H9 (cell line): Measurements from ENCODE around the gene ZNF286A. TPM values are rescaled to one million over a fixed set of nuclear protein-coding genes. Genes with fewer than 3 reads are reported as not detected.

Experiments
- DNase-seq: peaks from one replicate; pipeline ENCODE4 v3.0.0-alpha.2; 2017
- H2AFZ ChIP-seq: one replicate; pipeline ENCODE4 v1.6.1; 2013; ENCODE audit warnings: mild to moderate bottlenecking, low read length, control low read depth, moderate library complexity
- H2AK5ac ChIP-seq: 2 replicates; pipeline ENCODE4 v1.6.1; 2013; ENCODE audit warnings: low read length, control low read depth, mixed read lengths; ENCODE audit not compliant: insufficient read length
- H2BK120ac ChIP-seq: one replicate; pipeline ENCODE4 v1.6.1; 2013; ENCODE audit warnings: low read depth, mild to moderate bottlenecking, low read length, control low read depth, inconsistent platforms; ENCODE audit not compliant: poor library complexity, severe bottlenecking
- H2BK12ac ChIP-seq: 2 replicates; pipeline ENCODE4 v1.6.1; 2013; ENCODE audit warnings: low read length, control low read depth, mixed read lengths, low read depth; ENCODE audit not compliant: insufficient read length
- H2BK15ac ChIP-seq: 2 replicates; pipeline ENCODE4 v1.6.1; 2013; ENCODE audit warnings: low read depth, low read length, control low read depth
- H2BK20ac ChIP-seq: one replicate; pipeline ENCODE4 v1.6.1; 2013; ENCODE audit warnings: low read depth, mild to moderate bottlenecking, low read length, control low read depth, inconsistent platforms; ENCODE audit not compliant: poor library complexity, severe bottlenecking
- H2BK5ac ChIP-seq: 2 replicates; pipeline ENCODE4 v1.6.1; 2013; ENCODE audit warnings: low read length, control low read depth, mixed read lengths; ENCODE audit not compliant: insufficient read length
- H3K14ac ChIP-seq: 2 replicates; pipeline ENCODE4 v1.6.1; 2013; ENCODE audit warnings: low read length, control low read depth; ENCODE audit not compliant: insufficient read depth
- H3K18ac ChIP-seq: 2 replicates; pipeline ENCODE4 v1.6.1; 2013; ENCODE audit warnings: low read depth, mild to moderate bottlenecking, mixed read lengths, low read length, control low read depth; ENCODE audit not compliant: insufficient read length
- H3K23ac ChIP-seq: 2 replicates; pipeline ENCODE4 v1.6.1; 2013; ENCODE audit warnings: low read length, control low read depth, mixed read lengths, low read depth; ENCODE audit not compliant: insufficient read length
- H3K23me2 ChIP-seq: 2 replicates; pipeline ENCODE4 v1.6.1; 2013; ENCODE audit warnings: low read depth, mild to moderate bottlenecking, mixed read lengths, low read length, control low read depth; ENCODE audit not compliant: insufficient read length, poor library complexity, severe bottlenecking
- H3K27ac ChIP-seq: 2 replicates; pipeline ENCODE4 v1.5.1; 2013; ENCODE audit warnings: low read length, control low read depth, mixed read lengths, low read depth; ENCODE audit not compliant: insufficient read length
- H3K27me3 ChIP-seq: 2 replicates; pipeline ENCODE4 v1.6.1; 2013; ENCODE audit warnings: low read length, control low read depth, inconsistent platforms; ENCODE audit not compliant: insufficient read depth
- H3K4ac ChIP-seq: 2 replicates; pipeline ENCODE4 v1.6.1; 2013; ENCODE audit warnings: low read depth, mild to moderate bottlenecking, control low read depth, inconsistent platforms, low read length, moderate library complexity
- H3K4me1 ChIP-seq: 2 replicates; pipeline ENCODE4 v1.6.1; 2013; ENCODE audit warnings: low read length, control low read depth, inconsistent platforms; ENCODE audit not compliant: insufficient read depth
- H3K4me2 ChIP-seq: 2 replicates; pipeline ENCODE4 v1.6.1; 2013; ENCODE audit warnings: low read length, control low read depth, mixed read lengths; ENCODE audit not compliant: insufficient read length, insufficient read depth
- H3K56ac ChIP-seq: 2 replicates; pipeline ENCODE4 v1.6.1; 2013; ENCODE audit warnings: low read depth, mild to moderate bottlenecking, mixed read lengths, low read length, control low read depth; ENCODE audit not compliant: insufficient read length
- H3K79me1 ChIP-seq: 2 replicates; pipeline ENCODE4 v1.6.1; 2013; ENCODE audit warnings: low read depth, mild to moderate bottlenecking, moderate library complexity, low read length, control low read depth, inconsistent platforms; ENCODE audit not compliant: insufficient read depth, poor library complexity, severe bottlenecking
- H3K79me2 ChIP-seq: 2 replicates; pipeline ENCODE4 v1.6.1; 2013; ENCODE audit warnings: low read length, control low read depth, inconsistent platforms; ENCODE audit not compliant: insufficient read depth
- H3K9ac ChIP-seq: 2 replicates; pipeline ENCODE4 v1.6.1; 2013; ENCODE audit warnings: low read length, control low read depth, mixed read lengths; ENCODE audit not compliant: insufficient read length; ENCODE audit errors: extremely low read depth
- H3K9me3 ChIP-seq: one replicate; pipeline ENCODE4 v1.6.1; 2013; ENCODE audit warnings: low read depth, low read length, inconsistent platforms; ENCODE audit not compliant: control insufficient read depth
- H3T11ph ChIP-seq: one replicate; pipeline ENCODE4 v1.6.1; 2013; ENCODE audit warnings: mild to moderate bottlenecking, low read length, control low read depth, inconsistent platforms
- H4K20me1 ChIP-seq: one replicate; pipeline ENCODE4 v1.6.1; 2013; ENCODE audit not compliant: control insufficient read depth, insufficient read length, insufficient read depth
- H4K5ac ChIP-seq: 2 replicates; pipeline ENCODE4 v1.6.1; 2013; ENCODE audit warnings: low read depth, mild to moderate bottlenecking, mixed read lengths, low read length, control low read depth; ENCODE audit not compliant: insufficient read length
- H4K8ac ChIP-seq: replicated peaks from 2 replicates; pipeline ENCODE4 v1.6.1; 2013; ENCODE audit warnings: low read length, control low read depth, mixed read lengths, low read depth; ENCODE audit not compliant: insufficient read length
- H4K91ac ChIP-seq: 2 replicates; pipeline ENCODE4 v1.6.1; 2013; ENCODE audit warnings: low read depth, mild to moderate bottlenecking, moderate library complexity, mixed read lengths, low read length, control low read depth; ENCODE audit not compliant: insufficient read length
- H3K27ac Mint-ChIP-seq, 3 experiments: 2 replicates in 2 of 3; 3 replicates in 1 of 3; pipeline ENCODE4 v1.8.0; 2020 to 2021; ENCODE audit warnings: mixed read lengths in 3 of 3, mild to moderate bottlenecking in 1 of 3, moderate library complexity in 1 of 3
- H3K27me3 Mint-ChIP-seq: 2 replicates; pipeline ENCODE4 v1.8.0; 2021; ENCODE audit warnings: low read depth, mild to moderate bottlenecking, moderate library complexity, mixed read lengths
- H3K36me3 Mint-ChIP-seq, 3 experiments: 2 replicates in 2 of 3; 3 replicates in 1 of 3; pipeline ENCODE4 v1.8.0; 2020 to 2021; ENCODE audit warnings: low read depth in 3 of 3, mixed read lengths in 3 of 3; ENCODE audit not compliant: insufficient read depth in 1 of 3
- H3K4me1 Mint-ChIP-seq, 2 experiments: 2 replicates each; pipeline ENCODE4 v1.8.0; 2020; ENCODE audit warnings: mixed read lengths in 2 of 2
- H3K4me3 Mint-ChIP-seq, 2 experiments: 2 replicates in 1 of 2; 3 replicates in 1 of 2; pipeline ENCODE4 v1.8.0; 2020 to 2021; ENCODE audit warnings: mild to moderate bottlenecking in 2 of 2, mixed read lengths in 2 of 2, moderate library complexity in 1 of 2
- H3K9me3 Mint-ChIP-seq, 2 experiments: 2 replicates in 1 of 2; 3 replicates in 1 of 2; pipeline ENCODE4 v1.8.0; 2020; ENCODE audit warnings: mild to moderate bottlenecking in 2 of 2, mixed read lengths in 2 of 2, moderate library complexity in 1 of 2
- WGBS: extraction: QIAGEN DNeasy Blood & Tissue Kit; methylation state at CpG from one replicate; pipeline ENCODE4 v1.1.7; 2013; ENCODE audit warnings: missing lambda C conversion rate, low lambda C conversion rate, mixed read lengths; ENCODE audit not compliant: insufficient read length; ENCODE audit errors: extremely low coverage; 5-methylcytosine and 5-hydroxymethylcytosine counted together
- total RNA-seq: library from RNA; stranded (reverse); gene quantifications from 2 replicates; pipeline ENCODE4 v1.2.1, GENCODE V29; 2021
- TF ChIP-seq, protein P1 (sequence below): fragments of 200-600 bp; sonication (generic); conservative IDR thresholded peaks from 3 replicates; pipeline ENCODE4 v1.8.0; 2021; ENCODE audit warnings: antibody characterized with exemption, mild to moderate bottlenecking

ZNF286A gene
- total RNA-seq, 1 experiment from 2014 or later = 101 TPM

DNA sequence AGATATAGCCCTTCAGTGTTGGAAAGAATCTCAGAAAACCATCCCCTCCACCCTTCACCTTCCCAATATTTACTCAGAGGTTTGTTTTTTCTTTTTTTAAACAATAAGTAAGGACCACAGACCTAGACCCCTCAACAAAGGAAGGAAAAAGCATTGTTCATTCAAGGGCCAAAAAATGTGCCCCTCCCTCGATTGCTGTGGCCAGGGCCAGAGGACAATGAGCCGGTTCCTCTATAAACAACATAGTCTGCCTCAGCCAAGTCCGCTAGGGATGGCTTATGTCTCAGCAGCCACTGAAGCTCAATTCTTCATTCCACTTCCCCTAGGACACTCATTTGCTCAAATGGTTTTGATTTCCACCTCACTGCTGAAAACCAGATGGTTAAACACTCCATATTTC is 39.5 kb upstream of the ZNF286A start:
- H3K4me1 ChIP-seq = no peaks in the 10 kb centered on the region
- no peak overlapping the region for H3K56ac ChIP-seq
- H2BK20ac ChIP-seq = no peak overlapping the region
- Mint-ChIP-seq H3K4me1 (peaks cover 10 to 19% of the 10 kb centered on the region in 2 experiments), H3K36me3 (peaks cover 10 to 40% (median 30%) of the 10 kb centered on the region in 3 experiments; a peak in 6 of 7 replicates), H3K9me3 (no peaks in the 10 kb centered on the region), H3K4me3 (no peak overlapping the region), H3K27ac (peak overlapping the region in 2 of 3 experiments; percentile 9 to 41; a peak in 1 of 7 replicates), H3K27me3 (no peaks in the 10 kb centered on the region)
- no peaks in the 10 kb centered on the region for H3K9me3 ChIP-seq
- no peak overlapping the region for H4K91ac ChIP-seq
- no peaks in the 10 kb centered on the region for H3K79me1 ChIP-seq
- no peak overlapping the region for H3K23ac ChIP-seq
- no peaks in the 10 kb centered on the region for H4K20me1 ChIP-seq
- H3K23me2 ChIP-seq = no peaks in the 10 kb centered on the region
- no peak overlapping the region for H4K5ac ChIP-seq
- H3K27ac ChIP-seq = no peak overlapping the region
- H2BK15ac ChIP-seq = no peak overlapping the region
- H3K18ac ChIP-seq = no peak overlapping the region
- no peak overlapping the region for H3K14ac ChIP-seq
- H3K27me3 ChIP-seq = no peaks in the 10 kb centered on the region
- H3K4me2 ChIP-seq = no peak overlapping the region
- no peak overlapping the region for H2BK5ac ChIP-seq
- TF ChIP-seq, protein P1, sequence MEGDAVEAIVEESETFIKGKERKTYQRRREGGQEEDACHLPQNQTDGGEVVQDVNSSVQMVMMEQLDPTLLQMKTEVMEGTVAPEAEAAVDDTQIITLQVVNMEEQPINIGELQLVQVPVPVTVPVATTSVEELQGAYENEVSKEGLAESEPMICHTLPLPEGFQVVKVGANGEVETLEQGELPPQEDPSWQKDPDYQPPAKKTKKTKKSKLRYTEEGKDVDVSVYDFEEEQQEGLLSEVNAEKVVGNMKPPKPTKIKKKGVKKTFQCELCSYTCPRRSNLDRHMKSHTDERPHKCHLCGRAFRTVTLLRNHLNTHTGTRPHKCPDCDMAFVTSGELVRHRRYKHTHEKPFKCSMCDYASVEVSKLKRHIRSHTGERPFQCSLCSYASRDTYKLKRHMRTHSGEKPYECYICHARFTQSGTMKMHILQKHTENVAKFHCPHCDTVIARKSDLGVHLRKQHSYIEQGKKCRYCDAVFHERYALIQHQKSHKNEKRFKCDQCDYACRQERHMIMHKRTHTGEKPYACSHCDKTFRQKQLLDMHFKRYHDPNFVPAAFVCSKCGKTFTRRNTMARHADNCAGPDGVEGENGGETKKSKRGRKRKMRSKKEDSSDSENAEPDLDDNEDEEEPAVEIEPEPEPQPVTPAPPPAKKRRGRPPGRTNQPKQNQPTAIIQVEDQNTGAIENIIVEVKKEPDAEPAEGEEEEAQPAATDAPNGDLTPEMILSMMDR = no peak
- no peak overlapping the region for H2AFZ ChIP-seq
- DNase-seq = no peak
- no peak overlapping the region for H2AK5ac ChIP-seq
- no CpG with 5 or more reads among the region's 3 CpGs for WGBS
- H4K8ac ChIP-seq = no peak overlapping the region
- H3T11ph ChIP-seq = no peak overlapping the region
- no peaks in the 10 kb centered on the region for H3K79me2 ChIP-seq
- H3K4ac ChIP-seq = no peak overlapping the region
- no peak overlapping the region for H2BK12ac ChIP-seq
- H2BK120ac ChIP-seq = no peak overlapping the region
- no peak overlapping the region for H3K9ac ChIP-seq
